HAP-1 (cell line): ENCODE results near the gene GRIN3A.
"Not testable (repeated sequence)": the region's sequence is repeated elsewhere in the genome, so short reads cannot be mapped to it uniquely, and the experiment has no call there.

Source experiments
- DNase-seq, 2 experiments: peaks; one replicate each; pipeline ENCODE4 v3.0.0-alpha.2; 2016 to 2020; ENCODE audit warnings: low spot score in 2 of 2
- H3K27me3 ChIP-seq: fragments of 250-450 bp; sonication (Bioruptor Pico); 2 replicates; pipeline ENCODE4 v1.5.1; 2020; ENCODE audit warnings: low read depth, mild to moderate bottlenecking, moderate library complexity
- H3K36me3 ChIP-seq: fragments of 250-450 bp; sonication (Bioruptor Pico); replicated peaks from 2 replicates; pipeline ENCODE4 v1.5.1; 2020; ENCODE audit warnings: mild to moderate bottlenecking
- H3K4me1 ChIP-seq: fragments of 250-450 bp; sonication (Bioruptor Pico); 2 replicates; pipeline ENCODE4 v1.5.1; 2020; ENCODE audit warnings: mild to moderate bottlenecking
- H3K4me3 ChIP-seq: fragments of 250-450 bp; sonication (Bioruptor Pico); 2 replicates; pipeline ENCODE4 v1.5.1; 2020; ENCODE audit warnings: mild to moderate bottlenecking, moderate library complexity
- H3K9me3 ChIP-seq: fragments of 250-450 bp; sonication (Bioruptor Pico); 2 replicates; pipeline ENCODE4 v1.5.1; 2020; ENCODE audit warnings: mild to moderate bottlenecking, moderate library complexity
- in situ Hi-C: fragments of 300-500 bp; cut with MboI; formaldehyde crosslinking; loops from 3 replicates; pipeline ENCODE4 v1.14.3; 2020; ENCODE audit warnings: low sequenced_read_pairs, inconsistent platforms, mixed read lengths

Gene GRIN3A

DNA sequence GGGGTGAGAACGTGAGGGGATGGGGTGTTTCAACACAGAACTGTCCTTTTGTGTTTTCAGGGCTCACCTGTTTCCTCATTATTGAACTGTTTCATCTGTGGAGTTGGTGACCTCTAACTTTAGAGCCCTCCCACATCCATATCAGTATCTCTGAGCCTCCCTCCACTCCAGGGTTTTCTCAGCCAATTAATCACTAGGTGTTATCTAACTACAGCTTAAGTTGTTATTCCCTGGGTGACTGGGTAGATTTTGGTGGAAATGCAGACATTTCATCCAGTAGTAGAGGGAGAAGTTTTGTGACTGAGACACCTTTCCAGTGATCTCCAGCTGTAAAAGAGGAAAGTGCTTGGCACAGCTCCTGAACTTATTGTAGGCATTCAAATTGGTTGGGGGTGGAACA lies 167.3 kb downstream of the GRIN3A start:
- no peaks in the 10 kb centered on the region; the same call in 1 of the 2 replicates for H3K36me3 ChIP-seq
- no peaks in the 10 kb centered on the region for H3K9me3 ChIP-seq
- 0 out of 2 replicates have a peak, but pooled peaks cover 2% of the 10 kb centered on the region for H3K4me1 ChIP-seq
- DNase-seq, result no peak
- H3K27me3 ChIP-seq, result no peaks in the 10 kb centered on the region
- H3K4me3 ChIP-seq, result no peak overlapping the region
- in situ Hi-C loops, result no loop called here

DNA sequence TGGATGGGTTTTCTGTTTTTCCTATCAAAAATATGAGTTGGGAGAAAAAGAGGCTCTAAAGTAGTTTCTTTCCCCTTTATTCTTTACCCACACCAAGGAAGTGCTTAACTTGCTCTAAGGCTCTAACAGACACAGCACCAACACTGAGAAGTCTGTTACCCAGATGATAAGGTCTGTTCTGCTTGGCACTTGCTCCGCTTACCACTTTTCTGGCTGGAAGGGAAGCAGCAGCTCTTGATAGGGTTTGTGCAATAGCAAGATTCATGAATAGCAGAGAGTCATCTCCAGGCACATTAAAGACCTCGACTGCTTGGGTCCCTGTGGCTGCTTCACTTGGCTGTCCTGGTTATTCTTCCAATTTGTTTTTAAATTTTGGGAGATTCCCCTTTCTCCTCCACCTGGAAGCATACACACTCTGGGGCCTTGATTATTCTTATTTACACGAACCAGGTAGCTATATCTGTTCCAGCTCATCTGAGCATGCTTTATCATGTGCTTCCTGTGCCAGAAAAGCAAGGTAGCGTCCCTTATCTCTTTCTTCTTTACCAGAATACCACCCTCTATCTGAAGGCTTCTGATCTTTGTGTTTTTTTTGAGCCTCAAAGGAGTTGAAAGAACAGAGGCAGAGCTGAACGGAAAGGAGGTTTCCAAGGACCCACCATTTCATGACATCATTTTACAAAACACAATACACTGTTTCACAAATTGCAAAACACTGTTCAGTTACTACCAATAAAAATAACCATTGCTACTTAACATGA lies 168.5 kb downstream of the GRIN3A start:
- in situ Hi-C loops, result no loop called here

DNA sequence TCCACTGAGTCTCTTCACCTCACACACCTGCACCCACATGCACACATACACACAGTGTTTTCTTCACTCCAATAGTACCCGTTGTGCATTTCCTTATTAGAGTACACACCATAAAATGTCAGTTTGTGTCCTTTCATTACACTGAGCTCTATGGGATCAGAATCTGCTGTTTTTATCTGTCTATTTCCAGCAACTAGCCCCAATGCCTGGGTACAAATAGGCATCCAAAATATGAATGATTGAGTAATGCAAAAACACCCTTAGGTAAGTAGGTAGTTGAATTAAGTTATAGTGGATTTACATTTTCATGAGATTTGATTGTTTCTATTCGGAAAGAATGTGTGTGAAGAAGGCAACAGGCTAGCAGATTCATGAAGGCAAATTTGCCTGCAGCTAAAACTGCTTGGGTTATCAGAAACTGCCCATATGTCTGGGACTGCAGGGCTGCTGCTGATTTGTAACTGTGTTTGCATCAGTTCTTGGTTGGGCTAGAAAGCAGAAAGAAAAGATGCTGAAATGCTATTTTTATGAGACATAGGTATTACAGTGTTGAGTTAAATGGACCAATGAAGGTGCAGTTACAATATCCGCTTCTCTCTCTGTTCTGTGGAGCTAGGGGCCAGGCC lies 170.6 kb downstream of the GRIN3A start:
- Histone ChIP-seq H3K4me1 (0 out of 2 replicates have a peak, but pooled peaks cover 2% of the 10 kb centered on the region), H3K27me3 (no peaks in the 10 kb centered on the region), H3K4me3 (no peak overlapping the region), H3K9me3 (no peaks in the 10 kb centered on the region), H3K36me3 (peaks cover 6% of the 10 kb centered on the region)
- in situ Hi-C loops, result no loop called here
- DNase-seq, result no peak

More for the DNA sequence above, 168.5 kb downstream of the GRIN3A start:
- no peaks in the 10 kb centered on the region for H3K9me3 ChIP-seq
- no peak overlapping the region for H3K4me3 ChIP-seq
- DNase-seq, result no peak
- no peaks in the 10 kb centered on the region; the same call in 1 of the 2 replicates for H3K36me3 ChIP-seq
- H3K27me3 ChIP-seq, result no peaks in the 10 kb centered on the region
- H3K4me1 ChIP-seq, result 0 out of 2 replicates have a peak, but pooled peaks cover 2% of the 10 kb centered on the region

DNA sequence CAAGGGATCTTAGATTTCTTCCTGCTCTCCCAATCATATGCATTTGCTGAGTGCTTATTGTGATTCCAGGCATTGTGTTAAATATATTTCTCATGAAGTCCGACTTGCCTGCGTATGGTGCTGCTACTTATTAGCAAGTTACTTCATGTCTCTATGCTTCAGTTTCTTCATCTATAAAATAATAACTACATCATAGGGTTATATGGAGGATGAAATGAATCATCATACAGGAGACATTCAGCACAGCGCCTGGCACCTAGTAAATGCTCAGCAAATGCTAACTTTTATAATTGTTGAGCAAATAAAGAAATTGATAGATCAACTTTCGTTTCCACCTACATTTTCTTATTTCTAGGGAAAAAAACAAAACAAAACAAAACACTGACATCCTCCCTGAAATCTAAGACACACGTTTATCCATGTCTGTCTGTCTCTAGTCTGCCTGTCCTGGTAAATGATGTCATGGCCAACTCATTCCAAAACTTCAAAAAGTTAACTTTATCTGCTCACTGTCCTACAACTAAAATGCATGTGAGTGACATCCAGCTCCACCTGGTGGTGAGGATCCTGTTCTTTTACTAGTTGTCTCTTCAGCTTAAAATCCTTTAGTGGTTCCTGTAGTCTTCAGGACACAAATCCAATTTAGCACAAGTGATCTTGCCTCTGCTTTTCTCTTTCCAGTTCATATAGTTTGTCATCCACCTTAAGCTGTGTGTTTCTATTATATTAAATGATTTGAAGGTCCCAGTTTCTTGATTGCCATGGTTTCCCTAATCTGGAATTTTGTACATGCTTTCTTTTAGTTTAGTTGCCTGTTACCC lies 171.3 kb downstream of the GRIN3A start:
- H3K4me3 ChIP-seq, result no peak overlapping the region
- 0 out of 2 replicates have a peak, but pooled peaks cover 2% of the 10 kb centered on the region for H3K4me1 ChIP-seq
- H3K36me3 ChIP-seq, result peaks cover 13% of the 10 kb centered on the region
- no peaks in the 10 kb centered on the region for H3K9me3 ChIP-seq
- H3K27me3 ChIP-seq, result no peaks in the 10 kb centered on the region
- in situ Hi-C loops, result no loop called here
- peak; percentile 20 to 33 for DNase-seq

DNA sequence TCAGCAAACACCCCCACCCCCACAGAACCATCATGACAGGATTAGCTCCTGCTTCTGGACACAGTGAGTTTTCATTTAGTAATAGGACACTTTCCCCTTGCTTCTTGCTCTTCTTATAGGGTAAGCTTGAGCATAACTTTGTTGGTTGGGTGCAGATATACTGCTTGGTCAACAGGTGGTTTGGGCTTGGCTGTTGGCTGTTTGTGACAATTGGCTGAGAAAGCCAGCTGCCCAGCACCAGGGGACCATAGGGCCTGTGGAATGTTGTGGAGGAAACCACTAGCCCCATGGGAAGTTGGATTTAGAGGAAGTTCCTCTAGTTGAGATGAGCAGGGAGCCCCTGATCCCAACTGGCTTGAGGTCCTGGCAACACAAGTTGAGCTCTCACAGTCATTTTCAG lies 174.2 kb downstream of the GRIN3A start:
- no peaks in the 10 kb centered on the region for H3K9me3 ChIP-seq
- H3K36me3 ChIP-seq, result peaks cover 35% of the 10 kb centered on the region
- no peak for DNase-seq
- no peaks in the 10 kb centered on the region for H3K27me3 ChIP-seq
- H3K4me3 ChIP-seq, result no peak overlapping the region
- in situ Hi-C loops, result no loop called here
- peaks cover 3% of the 10 kb centered on the region; the same call in 1 of the 2 replicates for H3K4me1 ChIP-seq

DNA sequence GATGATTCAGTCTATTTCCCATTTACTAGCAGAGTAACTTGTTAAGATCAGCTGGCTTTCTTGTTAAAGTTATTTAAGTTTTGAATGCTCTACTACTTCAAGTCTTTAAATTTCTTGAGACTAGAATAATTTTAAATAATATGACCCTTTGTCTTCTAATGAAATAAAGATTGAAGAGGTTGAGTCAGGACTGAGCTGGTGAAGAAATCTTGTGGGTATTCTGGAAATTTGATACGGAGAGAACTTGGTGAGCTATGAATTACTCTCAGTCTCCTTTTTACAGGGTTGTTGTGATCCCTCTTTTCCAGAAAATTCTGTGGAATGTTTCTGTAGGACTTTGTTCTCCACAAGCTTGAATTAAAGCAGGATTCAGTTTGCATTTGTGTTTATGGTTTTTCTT lies 175.5 kb downstream of the GRIN3A start:
- in situ Hi-C loops, result no loop called here
- Histone ChIP-seq H3K9me3 (no peaks in the 10 kb centered on the region), H3K36me3 (peaks cover 48% of the 10 kb centered on the region), H3K4me3 (no peak overlapping the region), H3K27me3 (no peaks in the 10 kb centered on the region), H3K4me1 (peaks cover 3% of the 10 kb centered on the region; the same call in 1 of the 2 replicates)
- DNase-seq, result no peak

DNA sequence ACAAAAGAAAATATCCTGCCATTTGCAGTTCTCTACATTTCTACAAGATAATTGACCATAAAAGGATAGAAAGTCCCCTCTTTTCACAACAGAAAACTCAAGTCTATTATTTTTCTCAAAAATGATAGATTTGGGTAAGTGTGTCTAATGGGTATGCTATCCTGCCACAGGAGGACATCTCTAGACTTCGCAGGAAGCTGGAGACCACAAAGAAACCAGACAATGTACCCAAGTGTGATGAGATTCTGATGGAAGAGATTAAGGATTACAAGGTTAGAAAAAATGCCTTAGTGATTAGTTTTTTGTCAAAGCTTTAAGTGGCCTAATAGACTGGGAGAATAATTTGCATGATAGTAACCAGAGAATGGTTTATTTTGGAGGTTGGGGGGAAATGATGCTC lies 176.7 kb downstream of the GRIN3A start:
- Histone ChIP-seq H3K36me3 (peaks cover 57% of the 10 kb centered on the region), H3K27me3 (no peaks in the 10 kb centered on the region), H3K4me3 (no peak overlapping the region), H3K4me1 (peaks cover 3% of the 10 kb centered on the region; the same call in 1 of the 2 replicates), H3K9me3 (no peaks in the 10 kb centered on the region)
- in situ Hi-C loops, result no loop called here
- no peak for DNase-seq

DNA sequence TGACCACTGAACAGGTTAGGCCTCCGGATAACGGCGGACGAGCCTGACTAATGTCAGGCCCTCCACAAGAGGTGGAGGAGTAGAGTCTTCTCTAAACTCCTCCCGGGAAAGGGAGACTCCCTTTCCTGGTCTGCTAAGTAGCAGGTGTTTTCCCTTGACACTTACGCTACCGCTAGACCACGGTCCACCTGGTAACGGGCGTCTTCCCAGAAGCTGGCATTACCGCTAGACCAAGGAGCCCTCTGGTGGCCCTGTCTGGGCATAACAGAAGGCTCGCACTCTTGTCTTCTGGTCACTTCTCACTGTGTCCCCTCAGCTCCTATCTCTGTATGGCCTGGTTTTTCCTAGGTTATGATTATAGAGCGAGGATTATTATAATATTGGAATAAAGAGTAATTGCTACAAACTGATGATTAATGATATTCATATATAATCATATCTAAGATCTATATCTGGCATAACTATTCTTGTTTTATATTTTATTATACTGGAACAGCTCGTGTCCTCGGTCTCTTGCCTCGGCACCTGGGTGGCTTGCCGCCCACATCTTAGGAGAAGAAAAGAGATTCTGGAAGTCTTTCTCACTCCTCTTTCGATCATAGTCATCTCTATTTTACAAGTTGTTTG lies 188.9 kb downstream of the GRIN3A start:
- peaks cover 59% of the 10 kb centered on the region for H3K36me3 ChIP-seq
- H3K27me3 ChIP-seq, H3K4me3 ChIP-seq, in situ Hi-C loops, H3K4me1 ChIP-seq, H3K9me3 ChIP-seq: not testable (repeated sequence)
- DNase-seq, result peak in 1 of 2 experiments; percentile 20

DNA sequence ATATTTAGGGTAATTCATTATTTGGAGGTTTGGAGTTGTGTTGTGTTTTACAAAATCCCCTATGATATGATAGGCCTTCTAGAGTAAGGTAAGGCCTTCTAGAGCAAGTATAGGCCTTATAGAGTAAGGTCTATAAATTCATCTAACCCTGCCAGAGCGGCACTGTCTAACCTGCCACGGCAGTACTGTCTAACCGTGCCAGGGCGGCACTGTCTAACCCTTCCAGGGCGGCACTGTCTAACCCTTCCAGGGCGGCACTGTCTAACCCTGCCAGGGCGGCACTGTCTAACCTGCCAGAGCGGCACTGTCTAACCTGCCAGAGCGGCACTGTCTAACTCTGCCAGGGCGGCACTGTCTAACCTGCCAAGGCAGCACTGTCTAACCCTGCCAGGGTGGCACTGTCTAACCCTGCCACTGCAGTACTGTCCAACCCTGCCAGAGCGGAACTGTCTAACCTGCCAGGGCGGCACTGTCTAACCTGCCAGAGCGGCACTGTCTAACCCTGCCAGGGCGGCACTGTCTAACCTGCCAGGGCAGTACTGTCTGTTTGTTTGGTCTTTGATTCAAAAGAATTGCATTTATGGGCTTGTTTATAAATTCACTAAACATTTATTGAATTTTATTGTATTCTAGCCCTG lies 195.2 kb downstream of the GRIN3A start:
- peaks cover 26% of the 10 kb centered on the region for H3K36me3 ChIP-seq
- no peak for DNase-seq
- in situ Hi-C loops, result no loop called here

DNA sequence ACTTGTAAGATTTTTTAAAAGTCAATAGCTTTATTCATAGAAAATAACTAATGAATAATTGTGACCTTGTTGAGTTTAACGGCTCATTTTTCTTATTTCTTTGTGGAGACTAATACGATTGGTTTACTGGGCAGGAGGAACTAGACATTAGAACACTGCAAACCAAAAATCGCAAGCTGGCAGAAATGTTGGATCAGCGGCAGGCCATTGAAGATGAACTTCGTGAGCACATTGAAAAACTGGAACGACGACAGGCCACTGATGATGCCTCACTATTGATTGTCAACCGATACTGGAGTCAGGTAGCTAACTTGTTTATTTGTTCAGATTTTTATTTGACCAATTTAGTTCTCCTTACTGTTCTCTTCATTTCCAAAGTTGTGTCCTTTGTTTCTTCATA lies 198.4 kb downstream of the GRIN3A start:
- H3K9me3 ChIP-seq, result no peaks in the 10 kb centered on the region
- H3K27me3 ChIP-seq, result no peaks in the 10 kb centered on the region
- H3K36me3 ChIP-seq, result peaks cover 25% of the 10 kb centered on the region
- H3K4me1 ChIP-seq, result peaks cover 2% of the 10 kb centered on the region; the same call in 1 of the 2 replicates
- in situ Hi-C loops, result no loop called here
- DNase-seq, result no peak
- H3K4me3 ChIP-seq, result no peak overlapping the region

More for the DNA sequence above, 195.2 kb downstream of the GRIN3A start:
- Histone ChIP-seq H3K27me3 (no peaks in the 10 kb centered on the region), H3K4me1 (peaks cover 7% of the 10 kb centered on the region; the same call in 1 of the 2 replicates), H3K4me3 (no peak overlapping the region), H3K9me3 (no peaks in the 10 kb centered on the region)

DNA sequence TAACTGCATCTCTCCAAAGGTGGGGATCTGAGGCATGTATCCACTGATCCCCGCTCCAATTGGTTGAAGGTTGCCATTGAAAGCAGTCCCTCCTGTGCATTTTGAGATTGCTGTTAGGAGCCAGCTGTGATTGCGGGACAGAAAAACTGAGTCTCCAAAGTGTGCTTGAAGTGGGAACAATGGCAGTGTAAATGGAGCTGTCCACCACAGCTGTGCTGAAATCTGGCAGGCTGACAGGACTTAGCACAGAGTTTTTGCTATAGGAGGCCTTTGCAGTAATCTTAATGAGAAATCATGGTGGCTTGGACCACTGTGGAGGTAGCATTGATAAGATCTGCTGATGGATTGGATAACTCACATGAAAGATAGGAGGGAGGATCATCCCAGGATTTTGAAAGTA lies 201.5 kb downstream of the GRIN3A start:
- peak; percentile 41 to 58 for DNase-seq

DNA sequence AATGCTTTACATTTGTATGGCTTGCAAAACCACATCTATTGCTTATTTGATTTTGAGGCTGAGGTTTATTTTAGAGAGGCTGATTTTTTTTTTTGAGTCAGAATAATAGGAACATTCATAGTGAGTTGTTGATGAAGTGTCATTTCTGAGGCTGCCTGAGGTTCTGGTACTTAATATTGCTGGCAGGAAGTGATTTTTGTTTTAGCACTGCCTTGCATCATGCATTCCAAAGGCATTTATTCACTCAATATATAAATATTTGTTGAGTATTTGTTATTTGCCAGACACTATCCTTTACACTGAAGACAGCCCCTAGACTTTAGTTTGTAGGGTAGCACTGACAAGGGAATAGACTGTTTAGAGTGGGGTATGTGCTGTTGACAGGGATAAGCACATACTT lies 202.1 kb downstream of the GRIN3A start:
- Histone ChIP-seq H3K27me3 (no peaks in the 10 kb centered on the region), H3K4me1 (no peaks in the 10 kb centered on the region), H3K4me3 (no peak overlapping the region), H3K9me3 (no peaks in the 10 kb centered on the region), H3K36me3 (peaks cover 25% of the 10 kb centered on the region)
- DNase-seq, result no peak
- in situ Hi-C loops, result no loop called here

More for the DNA sequence above, 201.5 kb downstream of the GRIN3A start:
- Histone ChIP-seq H3K27me3 (no peaks in the 10 kb centered on the region), H3K4me1 (no peaks in the 10 kb centered on the region), H3K36me3 (peaks cover 25% of the 10 kb centered on the region), H3K4me3 (no peak overlapping the region), H3K9me3 (no peaks in the 10 kb centered on the region)
- in situ Hi-C loops, result no loop called here
